HG03432 (cell line): ENCODE data around the gene CA7.
A peak's percentile ranks its signal among the peaks of the same experiment; 100 is the strongest.

Experiments used
- ATAC-seq: cut with Tn5 transposase; IDR thresholded peaks from one replicate; pipeline ENCODE4 v1.9.1; 2021; ENCODE audit warnings: mild to moderate bottlenecking, moderate library complexity; ENCODE audit not compliant: unreplicated experiment

Gene CA7

DNA sequence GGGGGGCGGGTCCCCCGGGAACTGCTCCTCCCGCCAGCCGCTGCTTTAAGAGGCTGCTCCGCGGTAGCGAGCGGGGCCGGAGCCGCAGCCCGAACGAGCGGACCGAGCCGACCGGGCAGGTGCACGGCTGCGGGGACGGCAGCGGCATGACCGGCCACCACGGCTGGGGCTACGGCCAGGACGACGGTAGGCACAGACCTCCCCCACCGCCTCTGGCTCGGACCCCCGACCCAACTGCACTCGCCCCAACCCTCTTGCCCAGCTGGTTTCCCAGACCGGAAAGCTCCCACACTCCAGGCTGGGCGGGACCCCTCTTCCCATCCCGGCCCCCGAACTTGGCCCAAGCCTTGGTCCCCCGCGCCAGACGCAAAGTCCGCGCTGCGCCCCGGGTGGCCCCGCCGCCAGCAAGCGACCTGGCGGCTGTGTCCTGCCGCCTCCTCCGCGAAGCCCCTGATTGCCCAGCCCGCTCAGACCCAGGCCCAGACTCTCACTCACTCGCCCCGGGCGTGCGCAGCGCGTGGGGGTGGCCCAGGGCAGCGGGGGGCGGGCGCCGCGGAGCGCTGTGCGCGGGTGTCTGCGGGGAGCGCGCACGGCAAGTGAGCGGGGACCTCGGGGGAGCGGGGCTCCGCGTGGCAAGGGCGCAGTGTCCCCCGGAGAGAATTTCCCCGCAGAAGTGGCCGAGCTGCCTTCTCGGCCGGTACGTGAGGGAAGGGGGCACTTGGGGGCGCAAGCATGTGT, at the start of gene CA7:
Gene CA7, plus strand, starts transcription at position 73 of the 738 bp plus-strand sequence. Its CDS starts 74 bp downstream, at position 147.
- ATAC-seq: no peak

GRCh38 chr16:66798161-66798560, 46.1 kb upstream of the CA7 start:
- no peak for ATAC-seq

- no peak for ATAC-seq
These were observed 43.4 kb upstream of the CA7 start for GRCh38 chr16:66800856-66801255.

DNA sequence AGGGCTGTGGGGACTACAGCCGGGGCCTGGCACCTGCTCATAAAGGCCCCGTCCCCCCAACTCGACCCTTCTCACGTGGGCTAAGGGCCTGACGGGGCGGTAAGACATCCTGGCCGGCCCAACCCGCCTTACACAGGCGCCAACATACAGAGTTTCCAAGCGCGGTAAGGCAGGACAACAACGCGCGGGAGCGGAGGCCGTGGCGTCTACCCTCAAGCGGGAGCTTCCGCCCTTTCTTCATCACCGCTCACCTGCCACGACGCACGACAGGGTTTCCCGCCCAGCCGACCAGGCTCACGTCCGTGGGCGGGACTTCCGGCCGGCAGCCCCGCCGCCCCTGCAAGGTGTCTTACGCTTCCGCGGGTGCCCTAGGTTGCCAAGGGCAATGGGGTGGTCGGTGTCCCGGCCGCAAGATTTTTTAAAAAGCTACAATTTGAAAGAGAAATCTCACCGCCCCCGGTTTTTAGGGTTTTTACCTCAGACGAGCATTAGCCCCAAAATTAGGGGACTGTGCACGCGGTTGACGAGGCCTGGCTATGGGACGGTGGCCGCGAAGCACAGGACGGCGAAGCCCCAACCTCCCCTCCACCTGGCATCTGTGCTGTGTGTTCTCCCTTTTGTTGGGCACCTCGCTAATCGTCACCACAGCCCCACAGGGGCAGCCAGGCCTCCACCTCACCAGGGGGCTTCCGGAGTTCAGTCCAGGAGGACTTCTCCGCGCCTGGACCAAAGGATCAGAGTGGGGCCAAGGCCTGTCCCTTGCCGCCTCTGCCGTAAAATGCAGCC, 42.7 kb upstream of the CA7 start, which contains the start of gene TERB1:
Gene TERB1, minus strand, starts transcription at position 265 of the 786 bp plus-strand sequence. CDS start 4,786 bp downstream, outside the sequence.
- ATAC-seq: no peak

GRCh38 chr16:66802159-66802558, 42.1 kb upstream of the CA7 start:
- no peak for ATAC-seq

GRCh38 chr16:66809765-66810164, 34.4 kb upstream of the CA7 start:
- ATAC-seq: no peak

GRCh38 chr16:66810391-66810790, 33.8 kb upstream of the CA7 start:
- ATAC-seq: no peak

GRCh38 chr16:66811043-66811442, 33.2 kb upstream of the CA7 start:
- no peak for ATAC-seq

- ATAC-seq: no peak
These were observed 29.5 kb upstream of the CA7 start for GRCh38 chr16:66814734-66815133.

DNA sequence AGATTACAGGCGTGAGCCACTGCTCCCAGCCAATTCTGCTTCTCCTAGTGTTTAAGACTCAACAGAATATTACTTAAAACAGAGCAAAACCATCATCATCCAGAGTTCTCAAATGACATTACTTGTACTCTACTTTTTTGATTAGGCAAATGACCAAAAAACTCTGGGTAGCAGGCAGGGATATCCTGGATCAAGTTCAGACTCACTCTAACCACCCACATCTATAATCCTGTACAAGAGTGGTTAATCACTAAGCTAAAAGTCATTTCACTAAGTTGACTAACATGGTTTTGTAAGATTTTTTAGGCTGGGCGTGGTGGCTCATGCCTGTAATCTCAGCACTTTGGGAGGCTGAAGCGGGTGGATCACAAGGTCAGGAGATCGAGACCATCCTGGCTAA, 20.2 kb upstream of the CA7 start:
- ATAC-seq: no peak

- ATAC-seq: peak; percentile 93
These were observed 13.5 kb upstream of the CA7 start, which contains the start of gene NAE1 for GRCh38 chr16:66830422-66831404. Gene NAE1, minus strand, starts transcription at chr16:66830976. Its CDS starts 77 bp downstream, at chr16:66830899.

- ATAC-seq: no peak
These were observed 12.0 kb upstream of the CA7 start for GRCh38 chr16:66832190-66832589.

- ATAC-seq: no peak
These were observed 11.4 kb upstream of the CA7 start for GRCh38 chr16:66832661-66833305.

DNA sequence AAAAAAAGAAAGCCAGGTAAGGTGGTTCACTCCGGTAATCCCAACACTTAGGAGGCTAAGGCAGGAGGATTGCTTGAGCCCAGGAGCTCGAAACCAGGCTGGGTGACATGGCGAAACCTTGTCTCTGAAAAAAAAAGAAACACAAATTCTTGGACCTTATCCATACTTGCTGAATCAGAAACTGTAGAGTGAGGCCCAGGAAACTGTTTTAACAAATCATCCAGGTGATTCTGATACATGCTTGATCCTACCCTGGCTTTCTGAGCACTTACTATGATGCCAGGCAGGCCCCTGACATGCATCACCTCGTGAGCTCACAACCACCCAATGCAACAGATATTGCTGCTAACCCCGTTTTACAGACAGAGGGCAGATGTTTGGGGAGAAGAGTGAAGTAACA, 9.5 kb upstream of the CA7 start:
- no peak for ATAC-seq

DNA sequence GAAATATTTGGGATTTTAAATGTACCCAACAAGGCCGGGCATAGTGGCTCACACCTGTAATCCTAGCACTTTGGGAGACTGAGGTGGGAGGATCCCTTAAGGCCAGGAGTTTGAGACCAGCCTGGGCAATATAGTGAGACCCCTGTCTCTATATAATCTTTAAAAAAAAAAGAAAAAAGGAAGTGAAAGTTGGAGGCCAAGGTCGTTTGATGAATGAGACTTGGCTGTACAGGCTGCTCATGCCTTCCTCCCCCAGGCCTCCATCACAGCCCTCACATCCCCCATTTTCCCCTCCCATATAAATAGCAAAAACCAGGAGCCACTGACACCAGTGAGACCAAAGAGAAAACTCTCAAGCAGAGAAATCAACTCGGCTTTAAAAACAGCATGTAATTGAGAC, 3.3 kb upstream of the CA7 start:
- ATAC-seq: no peak

- ATAC-seq: no peak
These were observed 2.8 kb upstream of the CA7 start for GRCh38 chr16:66841366-66841765.

DNA sequence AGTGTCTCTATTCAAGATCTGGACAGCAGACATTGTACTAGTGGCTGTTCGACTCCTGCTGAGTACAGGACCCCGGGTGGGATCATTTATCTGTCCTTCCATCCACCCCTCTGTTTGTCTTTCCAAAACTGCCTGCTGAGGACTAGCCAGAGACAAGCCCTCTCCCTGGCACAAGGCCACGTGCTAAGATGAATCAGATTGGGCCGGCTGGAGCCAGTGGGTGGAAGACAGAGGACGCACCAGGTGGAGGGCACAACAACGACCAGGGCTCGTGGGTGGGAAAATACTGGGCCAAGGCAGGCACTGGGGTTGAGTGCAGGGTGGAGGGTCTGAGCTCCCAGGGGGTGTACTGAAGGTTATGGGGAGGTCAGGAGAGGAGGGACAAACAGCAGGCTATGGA, 1.4 kb upstream of the CA7 start:
- no peak for ATAC-seq

DNA sequence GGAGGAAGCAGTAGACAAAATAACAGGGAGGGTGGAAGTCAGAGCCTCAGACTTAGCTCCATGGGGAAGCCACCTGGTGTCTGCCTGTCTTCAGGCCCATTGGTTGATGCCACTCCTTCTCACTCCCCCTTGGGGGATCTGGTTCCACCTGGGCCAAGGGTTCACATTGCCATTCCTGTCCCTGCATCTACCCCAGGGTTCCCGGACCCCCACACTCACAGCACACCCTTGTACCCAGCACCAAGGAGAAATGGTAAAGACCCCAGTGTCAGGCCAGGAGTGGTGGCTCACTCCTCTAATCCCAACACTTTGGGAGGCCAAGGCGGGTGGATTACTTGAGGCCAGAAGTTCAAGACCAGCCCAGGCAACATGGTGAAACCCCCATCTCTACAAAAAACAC, 1.0 kb upstream of the CA7 start:
- ATAC-seq: no peak

GRCh38 chr16:66844009-66844341, 239 bp upstream of the CA7 start:
- ATAC-seq: no peak

GRCh38 chr16:66845080-66845410, 831 bp downstream of the CA7 start:
- no peak for ATAC-seq

GRCh38 chr16:66845791-66846221, 1.6 kb downstream of the CA7 start:
- ATAC-seq: no peak
